SIG-M5 treated with dmso at 0.1 percent for 504 hours (cell line): ENCODE data around the gene CGRRF1.

Source experiments
- DNase-seq: peaks from one replicate; lab custom pipeline; 2025; ENCODE audit not compliant: unreplicated experiment; lab: John Stamatoyannopoulos, UW

Gene CGRRF1

DNA sequence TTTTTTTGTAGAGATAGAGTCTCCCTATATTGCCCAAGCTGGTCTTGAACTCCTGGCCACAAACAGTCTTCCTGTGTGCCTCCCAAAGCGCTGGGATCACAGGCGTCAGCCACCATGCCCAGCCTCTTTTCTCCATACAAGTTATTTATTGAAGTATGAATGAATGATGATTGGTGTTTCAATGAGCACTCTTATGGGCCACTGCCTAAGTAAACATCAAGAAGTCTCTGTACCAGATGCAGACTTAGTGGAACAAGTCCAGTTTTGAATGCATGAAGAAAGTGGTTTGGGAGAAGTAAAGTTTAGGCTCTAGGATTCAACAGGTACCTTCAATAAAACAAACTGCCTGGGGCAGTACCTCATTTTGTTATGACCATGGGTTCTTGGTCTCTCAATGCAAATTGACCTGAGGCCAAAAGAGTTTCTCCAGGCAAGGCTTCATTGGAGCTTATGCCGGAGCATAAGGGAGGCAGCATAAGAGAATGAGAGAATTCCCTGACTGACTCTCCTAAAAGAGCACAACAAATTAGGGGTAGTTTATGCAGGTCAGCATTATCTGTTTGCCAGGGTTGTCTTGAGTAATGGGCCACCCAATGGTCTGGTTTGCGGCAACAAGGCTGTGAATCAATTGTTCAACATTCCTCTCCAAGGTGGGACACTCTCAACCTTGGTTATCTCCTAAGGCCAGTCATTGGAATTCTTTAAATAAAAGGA is 19.8 kb upstream of the CGRRF1 start:
- DNase-seq: no peak

DNA sequence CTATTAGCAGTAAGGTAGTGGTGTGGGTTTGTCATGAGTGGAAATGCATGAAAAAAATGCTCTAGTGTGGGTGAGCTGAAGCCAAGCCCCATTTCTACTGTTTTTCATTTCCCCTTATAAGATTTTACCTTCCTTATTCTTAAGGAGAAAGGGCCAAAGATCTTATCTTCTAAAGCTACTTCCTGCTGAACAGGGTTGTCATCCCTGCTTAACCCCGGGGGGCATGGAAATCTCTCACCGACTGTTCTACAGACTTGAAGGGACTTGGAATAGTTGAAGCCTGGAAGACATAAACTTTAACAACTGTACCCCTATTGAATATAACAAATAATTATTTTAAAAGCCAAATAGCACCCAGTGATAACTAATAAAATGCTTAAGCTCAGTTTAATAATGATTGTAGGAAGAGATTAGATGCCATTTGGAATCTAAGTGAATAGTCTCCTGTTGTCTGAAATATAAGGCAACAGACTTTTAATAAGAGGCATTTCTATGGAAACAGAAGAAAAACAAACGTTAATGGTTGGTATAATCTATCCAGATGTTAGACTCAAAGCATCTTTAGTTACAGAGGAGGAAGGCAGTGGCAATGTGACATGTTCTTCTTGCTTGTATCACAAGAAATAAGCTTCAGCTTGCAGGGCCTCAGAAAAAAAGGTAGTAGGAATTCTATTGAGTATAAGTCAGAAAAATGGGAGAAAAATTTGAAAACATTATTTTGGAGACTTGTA is 19.1 kb upstream of the CGRRF1 start:
- DNase-seq: peak; percentile 14

DNA sequence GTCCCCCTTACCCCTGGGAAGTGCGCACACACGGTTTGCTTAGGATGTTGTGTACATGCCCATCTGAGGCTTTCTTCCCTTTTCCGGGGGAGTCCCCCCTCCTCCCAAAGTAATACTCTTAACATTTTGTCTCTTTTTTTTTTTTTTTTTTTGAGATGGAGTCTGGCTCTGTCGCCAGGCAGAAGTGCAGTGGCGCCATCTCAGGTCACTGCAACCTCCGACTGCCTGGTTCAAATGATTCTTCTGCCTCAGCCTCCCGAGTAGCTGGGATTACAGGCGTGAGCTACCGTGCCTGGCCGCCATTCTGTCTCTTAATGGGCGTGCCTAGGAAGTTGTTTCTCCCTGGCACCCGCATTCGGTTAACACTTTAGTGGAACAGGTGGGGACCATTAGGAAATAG is 16.4 kb upstream of the CGRRF1 start:
- DNase-seq: no peak

DNA sequence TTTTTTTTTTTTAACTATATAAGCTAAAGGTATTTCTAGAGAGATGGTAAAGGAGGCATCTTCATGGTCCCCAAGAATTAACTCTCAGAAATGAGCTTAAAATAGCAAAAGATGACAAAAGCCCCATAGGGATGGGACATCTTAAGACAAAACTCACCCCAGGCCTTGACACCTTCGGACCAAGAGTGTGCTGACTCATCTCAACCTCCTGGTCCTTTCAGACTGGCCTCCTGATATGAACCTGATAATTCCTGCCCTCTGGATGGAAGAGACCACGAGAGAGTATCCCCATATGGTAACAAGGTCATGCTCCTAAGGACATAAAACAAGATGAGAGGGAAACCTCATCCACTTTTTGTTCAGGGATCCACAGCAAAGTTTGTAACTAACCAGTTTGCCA is 12.5 kb upstream of the CGRRF1 start:
- DNase-seq: no peak

DNA sequence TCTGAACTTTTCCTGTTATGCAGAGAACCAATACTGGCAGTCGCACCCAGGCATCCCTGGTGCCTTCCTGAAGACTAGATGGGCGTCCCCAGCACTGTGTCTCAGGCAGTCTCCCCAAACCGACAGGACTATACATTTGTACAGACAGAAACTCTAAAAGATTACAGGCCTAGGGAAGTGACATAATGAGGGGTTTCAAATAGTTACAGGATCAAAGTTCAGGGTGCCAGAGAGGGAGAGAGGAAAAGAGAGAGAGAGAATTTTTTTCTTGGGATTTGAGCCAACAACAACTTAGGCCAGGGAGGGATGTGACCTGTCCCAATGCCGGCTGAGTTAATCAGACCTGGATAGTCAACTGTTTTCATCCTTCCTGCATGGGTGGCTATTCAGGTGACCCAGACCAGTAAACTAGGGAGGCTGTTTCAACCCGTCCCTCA is 11.6 kb upstream of the CGRRF1 start:
- no peak for DNase-seq

DNA sequence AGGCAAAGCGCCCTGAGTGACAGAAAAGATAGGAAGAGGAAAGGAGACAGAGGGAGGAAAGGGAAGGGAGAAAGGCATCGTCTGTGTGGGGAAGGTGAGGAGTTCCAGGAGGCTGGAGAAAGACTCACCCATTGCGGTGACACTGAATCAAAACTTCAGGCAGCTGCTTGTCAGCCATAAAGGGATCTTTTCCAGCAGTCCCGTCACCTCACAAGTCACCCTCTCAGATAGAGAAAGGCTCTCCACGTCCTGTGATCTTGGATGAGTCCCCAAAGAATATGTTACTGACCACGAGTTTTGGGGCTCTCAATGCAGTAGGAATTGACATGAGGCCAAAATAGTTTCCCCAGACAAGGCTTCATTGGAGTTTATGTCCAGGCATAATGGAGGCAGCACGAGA is 11.1 kb upstream of the CGRRF1 start:
- no peak for DNase-seq

DNA sequence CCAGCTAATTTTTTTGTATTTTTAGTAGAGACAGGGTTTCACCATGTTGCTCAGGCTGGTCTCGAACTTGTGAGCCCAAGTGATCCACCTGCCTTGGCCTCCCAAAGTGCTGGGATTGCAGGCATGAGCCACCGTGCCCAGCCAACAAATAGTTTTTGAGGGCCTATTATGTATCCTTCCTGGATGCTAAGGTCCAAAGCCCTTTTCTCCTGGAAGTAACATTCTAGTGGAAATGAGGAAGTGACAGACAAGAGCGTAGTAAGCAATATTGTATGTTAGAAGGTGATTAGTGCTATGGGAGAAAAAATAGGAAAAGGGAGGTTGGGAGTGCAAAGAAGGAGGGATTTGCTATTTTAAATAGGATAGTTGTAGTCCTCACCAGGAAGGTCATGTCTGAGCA is 9.0 kb upstream of the CGRRF1 start:
- no peak for DNase-seq

DNA sequence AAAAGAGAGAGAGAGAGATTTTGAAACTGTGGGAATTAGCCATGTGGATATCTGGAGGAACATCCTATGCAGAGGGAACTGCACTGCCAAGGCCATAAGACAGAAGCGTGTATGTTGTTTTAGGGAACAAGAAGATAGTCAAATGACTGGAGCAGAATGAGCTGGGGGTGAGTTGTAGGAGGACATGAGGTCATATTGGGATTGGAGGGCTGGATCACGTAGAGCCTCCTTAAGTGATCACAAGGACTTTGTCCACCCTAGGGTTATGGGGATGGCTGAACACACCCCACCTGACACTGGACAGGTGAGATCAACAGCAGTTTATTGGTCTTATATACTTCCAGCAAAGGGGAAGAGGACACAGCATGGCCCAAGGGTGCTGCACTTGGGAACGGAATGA is 8.2 kb upstream of the CGRRF1 start:
- no peak for DNase-seq

DNA sequence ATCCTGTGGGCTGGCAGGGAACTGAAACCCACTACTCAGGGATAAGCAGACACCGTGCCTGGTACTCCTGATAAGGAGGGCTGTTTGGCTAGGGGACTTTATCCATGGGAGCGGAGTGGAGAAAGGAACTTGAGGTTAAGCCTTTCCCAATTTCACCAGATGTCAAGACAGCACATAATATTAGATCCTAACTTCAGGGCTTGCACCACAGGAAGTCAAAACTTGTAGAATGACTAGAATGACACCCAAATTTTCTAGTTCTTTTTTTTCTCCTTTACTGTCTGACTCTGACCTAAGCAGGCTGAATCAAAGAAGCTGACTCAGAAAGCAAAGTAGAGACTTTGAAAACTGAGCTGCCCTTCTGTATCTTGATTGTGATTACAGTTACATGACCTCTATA is 7.1 kb upstream of the CGRRF1 start:
- peak; percentile 68 for DNase-seq

DNA sequence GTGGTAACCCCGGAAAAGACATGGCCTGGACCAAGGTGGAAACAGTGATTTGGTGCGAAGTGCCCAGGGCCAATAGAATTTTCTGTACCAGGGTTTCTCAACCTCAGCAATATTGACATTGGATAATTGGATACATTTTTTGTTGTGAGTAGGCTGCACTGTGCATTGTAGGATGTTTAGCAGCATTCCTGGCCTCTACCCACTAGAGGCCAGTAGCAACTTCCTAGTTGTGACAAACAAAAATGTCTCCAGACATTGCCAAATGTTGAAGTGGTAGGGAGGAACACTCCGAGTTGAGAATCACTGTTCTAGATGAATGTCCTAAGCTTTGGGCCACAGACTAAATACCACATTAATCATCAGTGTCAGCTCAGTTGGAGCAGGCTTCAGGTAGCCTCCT is 6.2 kb upstream of the CGRRF1 start:
- peak; percentile 51 for DNase-seq

DNA sequence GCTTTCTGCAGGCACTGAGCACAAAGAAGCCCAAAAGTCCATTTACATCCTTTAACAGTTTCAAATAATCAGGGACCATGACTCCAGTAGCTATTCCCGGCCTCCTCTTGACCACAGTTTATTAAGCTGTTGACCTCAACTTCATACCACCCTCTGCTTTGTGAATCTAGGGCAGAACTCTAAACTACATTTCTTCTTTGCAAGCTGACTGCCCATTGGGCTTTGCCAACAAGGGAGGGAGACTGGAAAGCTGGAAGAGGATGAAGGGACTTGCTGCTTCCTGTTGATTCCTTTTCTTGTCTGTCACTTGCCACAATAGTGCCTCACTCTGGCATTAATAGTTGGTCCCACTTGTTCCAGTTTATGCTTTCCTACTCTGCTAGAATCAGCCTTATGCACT is 2.7 kb downstream of the CGRRF1 start:
- DNase-seq: no peak

DNA sequence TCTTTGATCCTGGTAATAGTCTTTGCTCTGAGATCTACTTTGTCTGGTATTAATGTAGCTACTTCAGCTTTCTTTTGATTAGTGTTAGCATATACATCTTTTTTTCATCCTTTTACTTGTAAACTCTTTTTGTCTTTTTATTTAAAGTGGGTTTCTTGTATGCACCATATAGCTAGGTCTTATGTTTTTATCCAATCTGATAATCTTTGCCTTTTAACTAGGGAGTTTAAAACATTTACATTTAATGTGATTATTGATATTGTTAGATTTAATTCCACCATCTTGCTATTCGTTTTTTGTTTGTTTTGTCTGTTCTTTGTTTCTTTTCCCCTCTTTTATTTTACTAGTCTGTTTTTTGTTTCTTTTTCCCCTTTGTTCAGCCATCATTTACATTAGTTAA is 6.0 kb downstream of the CGRRF1 start:
- DNase-seq: no peak

DNA sequence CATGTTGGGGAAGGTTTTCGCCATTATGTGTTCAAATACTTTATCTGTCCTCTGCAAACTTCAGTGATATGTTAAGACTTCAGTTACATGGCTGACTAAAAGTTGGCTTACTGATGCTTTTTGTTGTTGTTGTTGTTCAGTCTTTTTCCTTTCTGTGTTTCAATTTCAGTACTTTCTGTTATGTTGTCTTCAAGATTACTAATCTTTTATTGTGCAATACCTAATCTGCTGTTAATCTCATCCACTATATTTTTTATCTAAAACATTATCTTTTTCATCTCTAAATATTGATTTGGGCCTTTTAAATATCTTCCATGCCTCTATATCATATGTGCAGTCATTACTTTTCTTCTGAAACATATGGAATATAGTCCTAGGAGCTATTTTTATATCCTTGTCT is 7.0 kb downstream of the CGRRF1 start:
- no peak for DNase-seq

DNA sequence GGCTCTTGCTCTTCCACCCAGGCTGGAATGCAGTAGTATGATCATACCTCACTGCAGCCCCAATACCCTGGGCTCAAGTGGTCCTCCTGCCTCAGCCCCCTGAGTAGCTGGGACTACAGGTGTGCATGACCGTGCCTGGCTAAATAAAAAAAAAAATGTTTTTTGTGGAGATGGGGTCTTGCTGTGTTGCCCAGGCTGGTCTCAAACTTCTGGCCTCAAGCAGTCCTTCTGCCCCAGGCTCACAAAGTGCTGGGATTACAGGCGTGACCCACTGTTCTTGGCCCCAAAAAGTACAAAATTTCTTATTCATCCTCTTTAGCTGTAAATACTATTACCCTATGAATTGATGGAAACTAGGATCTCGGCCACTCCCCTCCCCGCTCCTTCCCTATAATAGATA is 14.7 kb downstream of the CGRRF1 start:
- DNase-seq: no peak

DNA sequence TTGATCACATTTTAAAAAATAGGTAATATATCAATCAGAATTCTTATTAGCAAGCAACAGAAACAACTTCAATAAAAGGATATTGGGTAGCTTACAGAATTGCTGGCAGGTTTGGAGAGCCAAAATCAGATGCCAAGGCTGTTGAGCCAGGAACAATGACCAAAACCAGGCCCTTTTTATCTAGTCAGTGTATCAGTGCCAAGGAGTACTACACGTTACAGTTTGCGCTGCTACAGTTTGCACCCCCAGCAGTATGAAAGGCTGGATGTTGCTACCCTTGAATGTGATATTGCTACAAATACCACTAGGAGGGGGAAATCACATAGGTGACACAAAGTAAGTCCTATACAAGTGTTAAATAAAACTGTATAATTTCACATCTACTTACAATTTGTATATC is 19.3 kb downstream of the CGRRF1 start:
- DNase-seq: no peak

DNA sequence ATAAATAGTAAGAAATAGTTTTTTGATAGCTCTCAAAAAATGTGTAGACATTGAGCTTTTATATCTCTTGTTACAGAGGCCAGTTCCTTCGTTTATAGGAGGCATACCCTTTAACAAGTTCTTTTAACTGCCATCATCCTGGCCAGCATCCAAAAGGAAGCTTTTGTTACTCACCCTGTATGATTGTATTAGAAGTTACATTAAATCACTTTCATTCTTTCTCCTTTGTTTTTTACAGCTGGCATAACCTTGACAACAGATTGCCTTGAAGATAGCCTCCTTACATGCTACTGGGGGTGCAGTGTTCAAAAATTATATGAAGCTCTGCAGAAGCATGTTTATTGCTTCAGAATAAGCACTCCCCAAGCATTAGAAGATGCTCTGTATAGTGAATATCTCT is 20.1 kb downstream of the CGRRF1 start:
- DNase-seq: no peak

DNA sequence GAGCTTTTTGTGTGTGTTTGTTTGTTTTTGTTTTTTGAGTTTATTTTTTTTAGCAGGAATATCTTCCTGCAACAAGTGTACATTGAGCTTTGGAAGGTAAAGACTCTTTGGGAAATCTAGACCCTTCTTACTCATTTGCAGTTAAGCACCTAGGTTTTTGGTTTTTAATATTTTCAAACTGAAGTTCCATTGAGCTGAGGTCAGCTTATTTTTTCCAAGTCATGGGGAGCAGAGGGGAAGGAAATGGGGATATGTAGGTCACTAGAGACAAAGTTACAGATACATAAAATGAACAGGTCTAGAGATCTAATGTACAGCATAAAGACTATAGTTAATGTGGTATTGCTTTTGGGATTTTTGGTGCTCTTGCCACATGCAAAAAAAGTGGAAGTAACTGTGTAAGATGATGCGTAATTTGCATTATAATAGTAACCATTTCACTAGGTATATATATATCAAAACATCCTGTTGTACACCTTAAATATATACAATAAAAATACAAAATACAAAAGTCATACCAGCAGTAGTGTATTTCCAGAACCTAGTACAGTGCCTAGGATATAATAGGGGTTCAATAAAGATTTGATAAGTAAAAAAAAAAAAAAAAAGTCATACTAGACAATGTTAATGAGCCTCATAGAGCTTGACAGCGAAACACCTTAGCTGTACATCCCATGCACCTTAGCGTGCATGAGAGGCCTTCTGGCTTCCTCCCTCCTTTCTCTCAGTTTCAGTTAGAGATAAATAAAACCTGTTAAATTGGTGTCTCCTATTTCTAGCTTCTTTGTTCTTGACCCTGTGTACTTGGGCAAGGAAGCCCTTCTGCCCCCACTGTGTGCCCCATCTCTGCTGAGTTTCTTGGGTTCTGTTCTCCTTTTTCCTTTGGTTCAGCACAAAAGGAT is 22.7 kb downstream of the CGRRF1 start:
- DNase-seq: no peak

DNA sequence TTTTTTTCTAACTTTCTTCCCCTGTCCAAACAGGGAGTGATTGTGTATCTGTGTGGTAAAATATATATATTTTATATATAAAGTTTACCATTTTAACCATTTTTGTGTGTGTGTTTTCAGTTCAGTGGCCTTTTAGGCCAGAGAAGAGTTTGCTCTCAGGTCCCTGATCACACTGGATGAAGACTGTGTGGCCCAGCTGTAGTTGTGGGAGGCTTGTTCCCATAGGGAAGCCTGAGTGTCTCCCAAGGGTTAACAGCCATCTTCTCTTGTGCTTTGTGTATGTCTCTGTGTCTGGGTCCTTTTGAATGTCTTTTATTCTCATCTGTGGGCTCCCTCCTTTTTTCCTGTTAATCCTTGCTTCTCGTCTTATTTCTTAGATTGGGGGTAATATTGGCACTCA is 23.4 kb downstream of the CGRRF1 start:
- no peak for DNase-seq

DNA sequence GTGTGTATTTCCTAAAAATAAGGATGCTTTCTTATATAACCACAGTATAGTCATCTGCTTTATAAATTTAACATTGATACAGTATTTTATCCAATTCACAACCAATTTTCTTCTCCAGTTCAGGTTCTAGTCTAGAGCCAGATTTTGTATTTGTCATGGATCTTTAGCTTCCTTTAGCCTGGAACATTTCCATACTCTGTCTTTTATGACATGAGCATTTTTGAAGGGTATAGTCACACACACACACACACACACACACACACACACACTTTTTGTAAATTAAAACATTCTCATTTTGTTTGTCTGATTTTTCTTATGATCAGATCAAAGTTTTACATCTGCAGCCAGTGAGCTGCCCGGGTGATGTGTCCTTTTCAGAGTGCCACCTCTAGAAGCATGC is 25.4 kb downstream of the CGRRF1 start:
- DNase-seq: no peak

DNA sequence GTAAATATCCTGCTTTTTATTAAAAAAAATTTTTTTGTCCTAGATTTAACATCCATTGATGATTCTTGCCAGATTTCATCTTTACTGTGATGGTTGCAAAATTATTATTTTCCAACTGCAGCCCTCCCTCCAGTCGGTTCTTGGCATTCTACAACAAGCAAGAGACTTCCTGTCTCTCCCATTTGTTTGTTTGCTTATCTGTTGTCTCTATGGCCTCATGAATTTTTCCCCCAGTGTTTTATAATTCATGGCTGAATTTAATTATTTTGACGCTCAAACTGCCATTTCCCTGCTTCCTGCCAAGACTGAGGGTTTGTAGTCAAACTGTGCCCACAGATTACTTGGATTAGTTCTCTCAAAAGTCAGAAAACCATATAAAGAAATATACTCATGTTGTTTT is 25.9 kb downstream of the CGRRF1 start:
- DNase-seq: no peak

DNA sequence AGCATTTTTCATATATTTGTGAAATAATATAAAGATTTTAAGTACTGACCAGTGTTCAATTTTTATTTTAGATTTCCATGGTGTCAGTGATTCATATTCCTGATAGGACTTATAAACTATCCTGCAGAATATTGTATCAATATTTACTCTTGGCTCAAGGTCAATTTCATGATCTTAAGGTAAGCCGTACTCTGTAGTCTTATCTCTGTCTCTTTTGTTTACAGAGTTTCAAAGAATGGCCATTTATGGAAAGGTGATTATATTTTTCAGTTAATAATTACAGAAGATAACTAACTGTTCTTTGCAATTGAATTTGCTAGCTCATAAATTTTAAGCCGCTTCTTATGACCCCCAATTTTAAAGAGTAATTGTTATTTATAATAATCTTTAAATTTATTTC is 27.9 kb downstream of the CGRRF1 start:
- no peak for DNase-seq

DNA sequence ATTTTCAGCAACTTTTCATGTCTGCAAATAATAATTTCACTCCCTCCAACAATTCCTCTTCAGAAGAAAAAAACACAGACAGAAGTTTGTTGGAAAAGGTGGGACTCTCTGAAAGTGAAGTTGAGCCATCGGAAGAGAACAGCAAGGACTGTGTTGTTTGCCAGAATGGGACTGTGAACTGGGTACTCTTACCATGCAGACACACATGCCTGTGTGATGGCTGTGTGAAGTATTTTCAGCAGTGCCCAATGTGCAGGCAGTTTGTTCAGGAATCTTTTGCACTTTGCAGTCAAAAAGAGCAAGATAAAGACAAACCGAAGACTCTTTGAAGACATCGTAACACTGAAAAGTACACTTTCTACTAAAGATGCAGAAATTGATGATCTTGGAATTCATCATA is 28.3 kb downstream of the CGRRF1 start:
- DNase-seq: no peak
